ENCODE data around the gene NUDT21. TPM values are rescaled to one million over a fixed set of nuclear protein-coding genes. Genes with fewer than 3 reads are reported as not detected.

The NUDT21 gene
- total RNA-seq, 1 experiment from 2014 or later: 97.6 TPM

DNA sequence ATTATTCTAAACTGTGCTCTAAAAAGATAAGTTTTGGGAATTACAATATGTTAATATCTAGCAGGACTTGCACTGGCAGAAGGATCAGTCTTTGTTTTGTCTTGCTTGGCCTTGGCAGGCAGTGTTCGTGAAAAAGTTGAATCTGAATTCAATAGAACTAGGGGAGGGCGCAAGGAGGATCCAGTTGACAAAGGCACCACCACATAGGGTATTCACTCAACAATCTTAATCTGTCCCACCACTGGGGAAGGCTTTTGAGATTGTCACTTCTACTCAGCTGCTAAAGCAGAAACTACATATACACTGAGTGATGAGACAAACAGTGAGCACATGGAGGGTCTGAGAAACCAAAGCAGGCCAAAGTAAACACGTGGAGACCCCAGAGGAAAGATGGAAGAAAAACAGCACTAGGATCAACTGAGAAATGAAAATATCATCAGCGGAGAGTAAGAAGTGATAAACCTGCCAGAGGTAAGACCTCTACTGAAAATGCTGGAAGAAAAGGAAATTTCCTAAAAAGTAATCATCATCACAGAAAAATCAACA lies 28.2 kb downstream of the NUDT21 start:
- Histone ChIP-seq H3K27me3 (ENCODE audit: control insufficient read depth, insufficient read depth, low read length) (no peaks in the 10 kb centered on the region), H3K9me3 (ENCODE audit: control insufficient read depth, insufficient read depth, low read depth, low read length) (no peaks in the 10 kb centered on the region), H3K4me1 (ENCODE audit: control insufficient read depth, insufficient read depth, low read length) (peaks cover 28% of the 10 kb centered on the region), H3K4me3 (ENCODE audit: low read depth in 2 of 2, low read length in 2 of 2) (no peak overlapping the region; a peak in 1 of 4 replicates), H3K27ac (ENCODE audit: low read length) (no peak overlapping the region), H3K36me3 (ENCODE audit: control insufficient read depth, insufficient read depth, low read length) (no peaks in the 10 kb centered on the region)
- in situ Hi-C loops (cut with HindIII; ENCODE audit: low pct_unique_long_range_greater_than_20kb, low sequenced_read_pairs) (no loop called here), intact Hi-C loops (cut with micrococcal nuclease; ENCODE audit: unreplicated experiment) (no loop called here)
- ChIA-PET CTCF (no interaction called here), POLR2A (no interaction called here)
- ATAC-seq (no peak), DNase-seq (ENCODE audit: low read depth, low spot score) (no peak)
- BruUV-seq (replicated peaks): no TSS peak
- TF ChIP-seq SIN3A (IDR thresholded peaks at IDR 0.05; ENCODE audit: borderline replicate concordance, insufficient read depth, low read depth, low read length) (no peak), TCF7L2 (IDR thresholded peaks at IDR 0.05; ENCODE audit: low read depth, low read length) (no peak), POLR2AphosphoS5 (IDR thresholded peaks at IDR 0.05; ENCODE audit: low read depth, low read length) (no peak)
- TF ChIP-seq, protein P1, sequence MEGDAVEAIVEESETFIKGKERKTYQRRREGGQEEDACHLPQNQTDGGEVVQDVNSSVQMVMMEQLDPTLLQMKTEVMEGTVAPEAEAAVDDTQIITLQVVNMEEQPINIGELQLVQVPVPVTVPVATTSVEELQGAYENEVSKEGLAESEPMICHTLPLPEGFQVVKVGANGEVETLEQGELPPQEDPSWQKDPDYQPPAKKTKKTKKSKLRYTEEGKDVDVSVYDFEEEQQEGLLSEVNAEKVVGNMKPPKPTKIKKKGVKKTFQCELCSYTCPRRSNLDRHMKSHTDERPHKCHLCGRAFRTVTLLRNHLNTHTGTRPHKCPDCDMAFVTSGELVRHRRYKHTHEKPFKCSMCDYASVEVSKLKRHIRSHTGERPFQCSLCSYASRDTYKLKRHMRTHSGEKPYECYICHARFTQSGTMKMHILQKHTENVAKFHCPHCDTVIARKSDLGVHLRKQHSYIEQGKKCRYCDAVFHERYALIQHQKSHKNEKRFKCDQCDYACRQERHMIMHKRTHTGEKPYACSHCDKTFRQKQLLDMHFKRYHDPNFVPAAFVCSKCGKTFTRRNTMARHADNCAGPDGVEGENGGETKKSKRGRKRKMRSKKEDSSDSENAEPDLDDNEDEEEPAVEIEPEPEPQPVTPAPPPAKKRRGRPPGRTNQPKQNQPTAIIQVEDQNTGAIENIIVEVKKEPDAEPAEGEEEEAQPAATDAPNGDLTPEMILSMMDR (IDR thresholded peaks at IDR 0.05): no peak
- TF ChIP-seq, protein P2, sequence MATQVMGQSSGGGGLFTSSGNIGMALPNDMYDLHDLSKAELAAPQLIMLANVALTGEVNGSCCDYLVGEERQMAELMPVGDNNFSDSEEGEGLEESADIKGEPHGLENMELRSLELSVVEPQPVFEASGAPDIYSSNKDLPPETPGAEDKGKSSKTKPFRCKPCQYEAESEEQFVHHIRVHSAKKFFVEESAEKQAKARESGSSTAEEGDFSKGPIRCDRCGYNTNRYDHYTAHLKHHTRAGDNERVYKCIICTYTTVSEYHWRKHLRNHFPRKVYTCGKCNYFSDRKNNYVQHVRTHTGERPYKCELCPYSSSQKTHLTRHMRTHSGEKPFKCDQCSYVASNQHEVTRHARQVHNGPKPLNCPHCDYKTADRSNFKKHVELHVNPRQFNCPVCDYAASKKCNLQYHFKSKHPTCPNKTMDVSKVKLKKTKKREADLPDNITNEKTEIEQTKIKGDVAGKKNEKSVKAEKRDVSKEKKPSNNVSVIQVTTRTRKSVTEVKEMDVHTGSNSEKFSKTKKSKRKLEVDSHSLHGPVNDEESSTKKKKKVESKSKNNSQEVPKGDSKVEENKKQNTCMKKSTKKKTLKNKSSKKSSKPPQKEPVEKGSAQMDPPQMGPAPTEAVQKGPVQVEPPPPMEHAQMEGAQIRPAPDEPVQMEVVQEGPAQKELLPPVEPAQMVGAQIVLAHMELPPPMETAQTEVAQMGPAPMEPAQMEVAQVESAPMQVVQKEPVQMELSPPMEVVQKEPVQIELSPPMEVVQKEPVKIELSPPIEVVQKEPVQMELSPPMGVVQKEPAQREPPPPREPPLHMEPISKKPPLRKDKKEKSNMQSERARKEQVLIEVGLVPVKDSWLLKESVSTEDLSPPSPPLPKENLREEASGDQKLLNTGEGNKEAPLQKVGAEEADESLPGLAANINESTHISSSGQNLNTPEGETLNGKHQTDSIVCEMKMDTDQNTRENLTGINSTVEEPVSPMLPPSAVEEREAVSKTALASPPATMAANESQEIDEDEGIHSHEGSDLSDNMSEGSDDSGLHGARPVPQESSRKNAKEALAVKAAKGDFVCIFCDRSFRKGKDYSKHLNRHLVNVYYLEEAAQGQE (IDR thresholded peaks at IDR 0.05; ENCODE audit: insufficient read depth in 1 of 2, low read depth in 2 of 2, low read length in 1 of 2): no peak

GRCh38 chr16:56421976-56422669 lies 29.0 kb downstream of the NUDT21 start:
- Histone ChIP-seq H3K4me3 (ENCODE audit: low read depth in 2 of 2, low read length in 2 of 2) (no peak overlapping the region), H3K27me3 (ENCODE audit: control insufficient read depth, insufficient read depth, low read length) (no peaks in the 10 kb centered on the region), H3K36me3 (ENCODE audit: control insufficient read depth, insufficient read depth, low read length) (no peaks in the 10 kb centered on the region), H3K4me1 (ENCODE audit: control insufficient read depth, insufficient read depth, low read length) (peaks cover 28% of the 10 kb centered on the region), H3K9me3 (ENCODE audit: control insufficient read depth, insufficient read depth, low read depth, low read length) (no peaks in the 10 kb centered on the region), H3K27ac (ENCODE audit: low read length) (no peak overlapping the region)
- in situ Hi-C loops (cut with HindIII; ENCODE audit: low pct_unique_long_range_greater_than_20kb, low sequenced_read_pairs) (no loop called here), intact Hi-C loops (cut with micrococcal nuclease; ENCODE audit: unreplicated experiment) (no loop called here)
- DNase-seq (ENCODE audit: low read depth, low spot score) (no peak), ATAC-seq (no peak)
- no peak for TF ChIP-seq POLR2AphosphoS5 (IDR thresholded peaks at IDR 0.05; ENCODE audit: low read depth, low read length)
- TF ChIP-seq, protein P2 (IDR thresholded peaks at IDR 0.05; ENCODE audit: insufficient read depth in 1 of 2, low read depth in 2 of 2, low read length in 1 of 2): no peak
- TF ChIP-seq, protein P1 (IDR thresholded peaks at IDR 0.05): no peak
- TF ChIP-seq SIN3A (IDR thresholded peaks at IDR 0.05; ENCODE audit: borderline replicate concordance, insufficient read depth, low read depth, low read length): no peak
- no peak for TF ChIP-seq TCF7L2 (IDR thresholded peaks at IDR 0.05; ENCODE audit: low read depth, low read length)
- POLR2A ChIA-PET: no interaction called here
- no TSS peak for BruUV-seq (replicated peaks)
- CTCF ChIA-PET: no interaction called here
